B cell (primary cell): Measurements from ENCODE around the gene REG1A. TPM values are rescaled to one million over a fixed set of nuclear protein-coding genes. Genes with fewer than 3 reads are reported as not detected.

ENCODE experiments used
- ATAC-seq: fragments of 200-7000 bp; cut with Tn5 transposase; one replicate; pipeline ENCODE4 v1.10.0; 2021; ENCODE audit warnings: low read depth, mild to moderate bottlenecking, moderate number of reproducible peaks, moderate library complexity
- CTCF ChIA-PET: fragments of 350-600 bp; sonication (Branson Sonifier 250); formaldehyde crosslinking; loops from one replicate; lab custom pipeline; 2021; ENCODE audit warnings: antibody characterized with exemption, inconsistent platforms; lab: Charles Lee
- POLR2A ChIA-PET: fragments of 350-600 bp; sonication (Branson Sonifier 250); formaldehyde crosslinking; loops from one replicate; lab custom pipeline; 2021; ENCODE audit warnings: antibody characterized with exemption; lab: Charles Lee
- DNase-seq: peaks from one replicate; pipeline ENCODE4 v3.0.0; 2013
- H2AFZ ChIP-seq: 2 replicates; pipeline ENCODE4 v1.6.1; 2012; ENCODE audit warnings: mild to moderate bottlenecking, low read depth, low read length; ENCODE audit not compliant: insufficient read depth, poor library complexity, severe bottlenecking
- H3K27ac ChIP-seq, 2 donors: 1 replicate in 1 of 2; 2 replicates in 1 of 2; pipeline ENCODE4 v1.5.1; 2012 to 2013; ENCODE audit warnings: low read length in 2 of 2, mild to moderate bottlenecking in 2 of 2, moderate library complexity in 1 of 2
- H3K27me3 ChIP-seq, 4 experiments: fragments of 200-600 bp in 1 of 4; sonication (generic) in 1 of 4; replicated peaks in 1 of 4; 1 replicate in 2 of 4; 2 replicates in 2 of 4; pipeline versions ENCODE4 v1.6.1 to v1.7.0; 2013 to 2016; ENCODE audit warnings: low read length in 3 of 4, mild to moderate bottlenecking in 2 of 4, mixed read lengths in 1 of 4, moderate library complexity in 1 of 4; ENCODE audit not compliant: insufficient read depth in 4 of 4, control insufficient read depth in 3 of 4; ENCODE audit errors: control extremely low read depth in 1 of 4
- H3K36me3 ChIP-seq, 2 experiments: replicated peaks in 1 of 2; 1 replicate in 1 of 2; 2 replicates in 1 of 2; pipeline versions ENCODE4 v1.6.1 to v1.7.1; 2013; ENCODE audit warnings: low read length in 1 of 2; ENCODE audit not compliant: insufficient read depth in 2 of 2, control insufficient read depth in 1 of 2; ENCODE audit errors: control extremely low read depth in 1 of 2, extremely low read depth in 1 of 2
- H3K4me1 ChIP-seq, 2 donors: fragments of 200-600 bp in 1 of 2; sonication (generic) in 1 of 2; 1 replicate in 1 of 2; 2 replicates in 1 of 2; pipeline versions ENCODE4 v1.5.1 to v1.6.1; 2013 to 2017; ENCODE audit warnings: low read length in 2 of 2; ENCODE audit not compliant: control insufficient read depth in 2 of 2, insufficient read depth in 2 of 2
- H3K4me2 ChIP-seq: replicated peaks from 2 replicates; pipeline ENCODE3; 2012; ENCODE audit warnings: mild to moderate bottlenecking, low read depth, low read length; ENCODE audit not compliant: poor library complexity, severe bottlenecking
- H3K4me3 ChIP-seq, 5 experiments: fragments of 200-600 bp in 1 of 5; sonication (generic) in 1 of 5; 1 replicate in 3 of 5; 2 replicates in 2 of 5; pipeline versions ENCODE4 v1.5.1 to v1.7.0; 2011 to 2016; ENCODE audit warnings: low read length in 4 of 5, mild to moderate bottlenecking in 4 of 5, low read depth in 2 of 5, control low read depth in 1 of 5, moderate library complexity in 1 of 5; ENCODE audit not compliant: insufficient read depth in 1 of 5; ENCODE audit errors: control extremely low read depth in 1 of 5, extremely low read depth in 1 of 5
- H3K79me2 ChIP-seq: fragments of 200-600 bp; sonication (generic); one replicate; pipeline ENCODE4 v1.6.0; 2016; ENCODE audit warnings: low read length; ENCODE audit not compliant: control insufficient read depth, insufficient read depth
- H3K9ac ChIP-seq: fragments of 200-600 bp; sonication (generic); 2 replicates; pipeline ENCODE4 v1.6.1; 2017; ENCODE audit warnings: mild to moderate bottlenecking, low read length, moderate library complexity
- H3K9me3 ChIP-seq, 3 donors: one replicate each; pipeline versions ENCODE4 v1.6.1 to v1.7.1; 2013; ENCODE audit warnings: low read length in 2 of 3; ENCODE audit not compliant: control insufficient read depth in 2 of 3, insufficient read depth in 1 of 3; ENCODE audit errors: control extremely low read depth in 1 of 3
- H4K20me1 ChIP-seq: 2 replicates; pipeline ENCODE4 v1.6.0; 2012; ENCODE audit warnings: mild to moderate bottlenecking, low read length; ENCODE audit not compliant: insufficient read depth, control insufficient read depth, poor library complexity, severe bottlenecking
- H3K27ac Mint-ChIP-seq: one replicate; pipeline ENCODE4 v1.8.0; 2021; ENCODE audit warnings: mixed read lengths
- H3K27me3 Mint-ChIP-seq: one replicate; pipeline ENCODE4 v1.8.0; 2021; ENCODE audit warnings: mixed read lengths
- H3K4me1 Mint-ChIP-seq: one replicate; pipeline ENCODE4 v1.8.0; 2021; ENCODE audit warnings: mixed read lengths
- H3K4me3 Mint-ChIP-seq: one replicate; pipeline ENCODE4 v1.8.0; 2021; ENCODE audit warnings: mixed read lengths
- H3K9me3 Mint-ChIP-seq: one replicate; pipeline ENCODE4 v1.8.0; 2022; ENCODE audit warnings: mixed read lengths; ENCODE audit not compliant: insufficient read depth
- CTCF ChIP-seq: fragments of 200-600 bp; IDR thresholded peaks from one replicate; pipeline ENCODE4 v1.8.0; 2022; ENCODE audit warnings: antibody characterized with exemption, mild to moderate bottlenecking
- EZH2 ChIP-seq: IDR thresholded peaks from 2 replicates; pipeline ENCODE4 v1.6.1; 2012; ENCODE audit warnings: borderline replicate concordance, low read depth, mild to moderate bottlenecking, moderate library complexity, low read length; ENCODE audit not compliant: insufficient read depth, poor library complexity, severe bottlenecking
- WGBS: methylation state at CpG from one replicate; pipeline ENCODE4 v1.1.5; 2013; ENCODE audit warnings: missing lambda C conversion rate; ENCODE audit not compliant: insufficient coverage; 5-methylcytosine and 5-hydroxymethylcytosine counted together
- intact Hi-C: fragments of 100-400 bp; cut with micrococcal nuclease; formaldehyde crosslinking; loops from one replicate; pipeline ENCODE4 v1.10.0; 2022
- polyA plus RNA-seq: library from polyadenylated mRNA; depleted of rRNA; stranded (reverse); fragments of >200 nt; gene quantifications from 2 replicates; pipeline ENCODE4 v1.2.3, GENCODE V29; 2012
- total RNA-seq, 2 donors: library from RNA; stranded (reverse); fragments of 120-200 nt in 1 of 2; gene quantifications; 1 replicate in 1 of 2; 2 replicates in 1 of 2; pipeline versions ENCODE4 v1.2.3 to v1.2.4, GENCODE V29; 2013 to 2022

The REG1A gene
- total and polyA plus RNA-seq, 2 donors (not counting 1 experiment from before 2014, with no cell fraction given): not detected

GRCh38 chr2:79122676-79123075, 2.4 kb downstream of the REG1A start:
- no peaks in the 10 kb centered on the region for H3K4me1 Mint-ChIP-seq
- no peak overlapping the region for H3K4me3 Mint-ChIP-seq
- CTCF ChIA-PET: no interaction called here
- Histone ChIP-seq H3K9me3 (peaks cover 0 to under 1% (median 0%) of the 10 kb centered on the region in 3 donors), H3K27me3 (no peaks in the 10 kb centered on the region), H3K4me3 (no peak overlapping the region), H3K9ac (no peak overlapping the region), H3K4me1 (no peaks in the 10 kb centered on the region), H2AFZ (no peak overlapping the region), H3K27ac (no peak overlapping the region), H4K20me1 (no peaks in the 10 kb centered on the region), H3K4me2 (no peak overlapping the region), H3K36me3 (no peaks in the 10 kb centered on the region), H3K79me2 (no peaks in the 10 kb centered on the region)
- 87% methylated on average over 2 of the region's 2 CpGs for WGBS
- no peak for ATAC-seq
- intact Hi-C loops: no loop called here
- H3K27ac Mint-ChIP-seq: no peak overlapping the region
- H3K9me3 Mint-ChIP-seq: no peaks in the 10 kb centered on the region
- H3K27me3 Mint-ChIP-seq: no peaks in the 10 kb centered on the region
- no peak for DNase-seq
- TF ChIP-seq EZH2 (no peak), CTCF (no peak)
- POLR2A ChIA-PET: no interaction called here

- peaks cover 0 to 3% (median 0%) of the 10 kb centered on the region in 3 donors for H3K9me3 ChIP-seq
- no peak for TF ChIP-seq CTCF
- TF ChIP-seq EZH2: no peak
- Mint-ChIP-seq H3K27ac (no peak overlapping the region), H3K4me3 (no peak overlapping the region), H3K27me3 (no peaks in the 10 kb centered on the region), H3K9me3 (no peaks in the 10 kb centered on the region), H3K4me1 (no peaks in the 10 kb centered on the region)
- DNase-seq (no peak), ATAC-seq (no peak)
- no peaks in the 10 kb centered on the region for H3K4me1 ChIP-seq
- H3K9ac ChIP-seq: no peak overlapping the region
- no peaks in the 10 kb centered on the region for H3K36me3 ChIP-seq
- H3K27me3 ChIP-seq: no peaks in the 10 kb centered on the region
- no peak overlapping the region for H3K4me3 ChIP-seq
- H3K79me2 ChIP-seq: no peaks in the 10 kb centered on the region
- ChIA-PET POLR2A (no interaction called here), CTCF (no interaction called here)
- H3K4me2 ChIP-seq: no peak overlapping the region
- no peaks in the 10 kb centered on the region for H4K20me1 ChIP-seq
- H3K27ac ChIP-seq: no peak overlapping the region
- WGBS: 40% methylated on average over 3 of the region's 9 CpGs
- H2AFZ ChIP-seq: no peak overlapping the region
- intact Hi-C loops: no loop called here
These were observed 4.8 kb downstream of the REG1A start for GRCh38 chr2:79124907-79125720.
